Prostate gland (tissue), 2 donors: ENCODE data around the gene MEF2D. TPM values are rescaled to one million over a fixed set of nuclear protein-coding genes. Genes with fewer than 3 reads are reported as not detected.

Experiments
- DNase-seq: peaks from one replicate; pipeline ENCODE4 v3.0.0-alpha.2; 2019; ENCODE audit warnings: low spot score
- H3K27ac ChIP-seq, 2 donors: fragments of 200-600 bp; sonication (generic); 2 replicates each; pipeline ENCODE4 v1.5.1; 2017 to 2019
- H3K27me3 ChIP-seq: fragments of 200-600 bp; sonication (generic); replicated peaks from 2 replicates; pipeline ENCODE4 v1.5.1; 2019; ENCODE audit not compliant: insufficient read depth
- H3K36me3 ChIP-seq, 2 donors: fragments of 200-600 bp; sonication (generic); 1 replicate in 1 of 2; 2 replicates in 1 of 2; pipeline versions ENCODE4 v1.5.1 to v1.8.1; 2017 to 2019
- H3K4me1 ChIP-seq: fragments of 200-600 bp; sonication (generic); replicated peaks from 2 replicates; pipeline ENCODE4 v1.5.1; 2019
- H3K4me3 ChIP-seq, 2 donors: fragments of 200-600 bp; sonication (generic); 2 replicates each; pipeline ENCODE4 v1.5.1; 2017 to 2019
- H3K9me3 ChIP-seq: fragments of 200-600 bp; sonication (generic); 2 replicates; pipeline ENCODE4 v1.5.1; 2017
- POLR2A ChIP-seq: fragments of 450-650 bp; IDR thresholded peaks from one replicate; pipeline ENCODE4 v1.6.1; 2016; ENCODE audit warnings: antibody characterized with exemption, mild to moderate bottlenecking
- POLR2AphosphoS5 ChIP-seq: sonication (generic); formaldehyde crosslinking; IDR thresholded peaks from one replicate; pipeline ENCODE4 v1.6.1; 2017; ENCODE audit warnings: antibody characterized with exemption
- WGBS: methylation state at CpG from one replicate; pipeline ENCODE4 v1.1.5; 2018; 5-methylcytosine and 5-hydroxymethylcytosine counted together
- intact Hi-C: fragments of 100-400 bp; cut with DNase I; formaldehyde crosslinking; loops from one replicate; pipeline ENCODE4 v1.14.2; 2022
- total RNA-seq, 2 donors: library from RNA; depleted of rRNA; stranded (reverse); fragments of >200 nt; gene quantifications; one replicate each; pipeline ENCODE4 v1.1.0, GENCODE V29; 2016
- TF ChIP-seq, protein P1 (sequence below), 4 experiments: fragments of 200-600 bp in 2 of 4; fragments of 450-650 bp in 2 of 4; sonication (generic) in 2 of 4; IDR thresholded peaks; 1 replicate in 3 of 4; 2 replicates in 1 of 4; pipeline ENCODE4 v1.5.1; 2016 to 2019; ENCODE audit warnings: antibody characterized with exemption in 4 of 4, mild to moderate bottlenecking in 2 of 4, moderate library complexity in 2 of 4

MEF2D gene
- total RNA-seq, 2 donors from 2014 or later: 52.1 to 128 TPM

- no peak for DNase-seq
- no peak overlapping the region for H3K4me3 ChIP-seq
- H3K9me3 ChIP-seq: no peaks in the 10 kb centered on the region
- TF ChIP-seq, protein P1, sequence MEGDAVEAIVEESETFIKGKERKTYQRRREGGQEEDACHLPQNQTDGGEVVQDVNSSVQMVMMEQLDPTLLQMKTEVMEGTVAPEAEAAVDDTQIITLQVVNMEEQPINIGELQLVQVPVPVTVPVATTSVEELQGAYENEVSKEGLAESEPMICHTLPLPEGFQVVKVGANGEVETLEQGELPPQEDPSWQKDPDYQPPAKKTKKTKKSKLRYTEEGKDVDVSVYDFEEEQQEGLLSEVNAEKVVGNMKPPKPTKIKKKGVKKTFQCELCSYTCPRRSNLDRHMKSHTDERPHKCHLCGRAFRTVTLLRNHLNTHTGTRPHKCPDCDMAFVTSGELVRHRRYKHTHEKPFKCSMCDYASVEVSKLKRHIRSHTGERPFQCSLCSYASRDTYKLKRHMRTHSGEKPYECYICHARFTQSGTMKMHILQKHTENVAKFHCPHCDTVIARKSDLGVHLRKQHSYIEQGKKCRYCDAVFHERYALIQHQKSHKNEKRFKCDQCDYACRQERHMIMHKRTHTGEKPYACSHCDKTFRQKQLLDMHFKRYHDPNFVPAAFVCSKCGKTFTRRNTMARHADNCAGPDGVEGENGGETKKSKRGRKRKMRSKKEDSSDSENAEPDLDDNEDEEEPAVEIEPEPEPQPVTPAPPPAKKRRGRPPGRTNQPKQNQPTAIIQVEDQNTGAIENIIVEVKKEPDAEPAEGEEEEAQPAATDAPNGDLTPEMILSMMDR (IDR thresholded peaks at IDR 0.05): no peak
- TF ChIP-seq POLR2A: no peak
- TF ChIP-seq POLR2AphosphoS5: no peak
- peaks cover 6 to 33% of the 10 kb centered on the region in 2 donors for H3K36me3 ChIP-seq
- no peaks in the 10 kb centered on the region for H3K27me3 ChIP-seq
- intact Hi-C loops: no loop called here
- WGBS: 89% methylated on average over 19 of the region's 19 CpGs
- H3K27ac ChIP-seq: peak overlapping the region in 1 of 2 donors; percentile 92
- peaks cover 2% of the 10 kb centered on the region for H3K4me1 ChIP-seq
Measured at GRCh38 chr1:156482276-156482675, 18.3 kb downstream of the MEF2D start.

DNA sequence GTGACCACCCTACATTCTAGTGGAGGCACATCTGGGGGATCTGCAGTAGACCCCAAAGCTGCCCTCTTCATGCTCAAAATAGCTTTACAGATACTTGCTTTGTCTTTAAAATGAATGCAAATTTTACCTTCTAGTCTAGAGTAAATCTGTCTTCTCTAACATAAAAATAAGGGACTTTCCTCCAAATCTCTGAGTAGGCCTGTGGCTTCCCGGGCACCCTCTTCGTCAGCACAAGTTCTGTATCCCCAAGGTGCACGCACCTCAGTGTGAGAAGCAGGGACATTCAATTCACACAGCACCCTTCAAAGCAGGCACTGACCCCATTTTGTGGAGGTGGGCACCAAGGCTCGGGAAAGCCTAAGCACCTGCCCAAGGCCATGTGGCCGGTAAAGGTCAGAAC lies 19.0 kb downstream of the MEF2D start:
- Histone ChIP-seq H3K36me3 (peaks cover 6 to 34% of the 10 kb centered on the region in 2 donors), H3K4me1 (peaks cover 8% of the 10 kb centered on the region), H3K9me3 (no peaks in the 10 kb centered on the region), H3K4me3 (no peak overlapping the region), H3K27me3 (no peaks in the 10 kb centered on the region), H3K27ac (peak overlapping the region; percentile 81 to 92)
- 92% methylated on average over 5 of the region's 5 CpGs for WGBS
- no peak for DNase-seq
- intact Hi-C loops: no loop called here
- TF ChIP-seq POLR2A (no peak), POLR2AphosphoS5 (no peak)
- TF ChIP-seq, protein P1 (IDR thresholded peaks at IDR 0.05): no peak

GRCh38 chr1:156480411-156481192 lies 20.0 kb downstream of the MEF2D start:
- Histone ChIP-seq H3K4me1 (peaks cover 17% of the 10 kb centered on the region), H3K36me3 (peaks cover 7 to 39% of the 10 kb centered on the region in 2 donors), H3K27ac (peak overlapping the region; percentile 81 to 92), H3K27me3 (no peaks in the 10 kb centered on the region), H3K9me3 (no peaks in the 10 kb centered on the region), H3K4me3 (no peak overlapping the region)
- intact Hi-C loops: no loop called here
- WGBS: 43% methylated on average over 34 of the region's 34 CpGs
- TF ChIP-seq POLR2A (no peak), POLR2AphosphoS5 (no peak)
- TF ChIP-seq, protein P1 (IDR thresholded peaks at IDR 0.05): peak; percentile 33 to 67 (median 55)
- no peak for DNase-seq

DNA sequence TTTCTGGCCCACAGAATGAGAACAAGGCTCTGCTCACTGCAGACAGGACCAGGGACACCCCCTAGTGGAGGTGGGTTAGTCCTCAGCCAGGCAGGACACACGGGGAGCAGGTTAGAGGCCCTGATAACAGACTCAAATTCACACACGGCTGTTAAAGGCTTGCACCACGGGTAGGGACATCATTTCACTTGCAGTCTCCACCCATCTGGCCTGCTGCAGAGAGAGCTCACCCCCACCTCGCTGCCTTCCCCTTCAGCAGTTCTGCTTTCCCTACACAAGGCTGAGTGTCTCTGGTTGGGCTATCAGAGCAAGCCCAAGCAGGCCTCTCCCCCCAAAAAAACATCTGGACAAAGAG lies 20.6 kb downstream of the MEF2D start:
- Histone ChIP-seq H3K4me1 (peaks cover 17% of the 10 kb centered on the region), H3K27ac (peak overlapping the region; percentile 81 to 92)
- TF ChIP-seq POLR2A (no peak), POLR2AphosphoS5 (no peak)
- TF ChIP-seq, protein P1 (IDR thresholded peaks at IDR 0.05): peak in 2 of 4 experiments; percentile 37 to 46

More for the DNA sequence above, 20.6 kb downstream of the MEF2D start:
- WGBS: 43% methylated on average over 4 of the region's 4 CpGs
- Histone ChIP-seq H3K4me3 (no peak overlapping the region), H3K9me3 (no peaks in the 10 kb centered on the region), H3K36me3 (peaks cover 11 to 39% of the 10 kb centered on the region in 2 donors), H3K27me3 (no peaks in the 10 kb centered on the region)
- no peak for DNase-seq
- intact Hi-C loops: no loop called here
